Hematopoietic multipotent progenitor cell (in vitro differentiated cells): Measurements from ENCODE around the gene MRPL28. TPM values are rescaled to one million over a fixed set of nuclear protein-coding genes. Genes with fewer than 3 reads are reported as not detected.
"Not testable (repeated sequence)": the region's sequence is repeated elsewhere in the genome, so short reads cannot be mapped to it uniquely, and the experiment has no call there.

ENCODE experiments used
- DNase-seq, 3 donors: peaks; one replicate each; pipeline ENCODE4 v3.0.0-alpha.2; 2011 to 2015; ENCODE audit warnings: low read depth in 2 of 3, low spot score in 2 of 3
- total RNA-seq: library from RNA; depleted of rRNA; stranded (reverse); fragments of >200 nt; gene quantifications from one replicate; pipeline ENCODE4 v1.2.3, GENCODE V29; 2012

Gene MRPL28
- total RNA-seq, 1 donor = 56.0 TPM

DNA sequence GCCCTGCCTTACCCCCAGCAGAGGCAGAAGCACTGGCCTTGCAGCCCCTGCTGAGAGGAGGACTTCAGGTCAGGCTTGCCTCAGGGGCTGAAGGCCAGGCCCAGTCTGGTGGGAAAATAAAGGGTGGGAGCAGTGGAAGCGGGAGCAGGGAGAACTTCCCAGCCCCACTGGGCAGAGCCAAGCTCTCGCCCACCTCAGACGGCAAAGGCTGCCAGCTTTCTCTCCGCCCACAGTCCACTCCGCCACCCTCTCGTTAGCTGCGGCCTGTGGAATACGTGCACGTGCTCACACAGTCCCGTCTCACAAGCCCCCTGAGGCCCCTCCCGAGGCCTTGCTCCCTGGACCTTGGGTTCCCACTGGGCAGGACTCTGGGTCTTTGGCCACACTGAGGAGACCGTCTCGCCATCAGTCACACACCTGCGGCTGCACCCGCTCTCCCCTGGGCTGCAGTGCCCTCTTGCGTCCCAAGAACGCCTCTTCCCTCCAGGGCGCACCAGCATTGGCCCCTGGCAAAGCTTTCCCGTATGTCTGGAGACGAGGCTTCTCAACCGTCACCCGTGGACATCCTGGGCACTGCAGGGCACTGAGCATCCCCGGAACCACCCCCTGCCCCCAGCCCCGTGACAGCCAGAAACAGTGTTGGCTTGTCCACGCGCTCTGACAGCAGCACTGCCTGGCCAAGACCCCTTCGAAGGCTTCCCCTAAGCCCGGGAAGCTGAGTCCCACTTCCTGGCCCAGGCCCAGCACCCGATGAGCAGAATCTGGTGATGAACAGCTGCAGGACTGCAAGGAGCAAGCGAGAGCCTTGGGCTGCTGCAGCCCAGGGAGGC, 8.3 kb downstream of the MRPL28 start:
- DNase-seq = peak in 2 of 3 donors; percentile 72 to 79

- DNase-seq = no peak
These were observed 8.9 kb downstream of the MRPL28 start for GRCh38 chr16:361341-361871.

- DNase-seq = no peak
These were observed 9.5 kb downstream of the MRPL28 start for GRCh38 chr16:360698-361336.

GRCh38 chr16:359871-360697, 10.3 kb downstream of the MRPL28 start:
- DNase-seq = no peak

- DNase-seq = no peak
These were observed 11.1 kb downstream of the MRPL28 start for GRCh38 chr16:359067-359763.

DNA sequence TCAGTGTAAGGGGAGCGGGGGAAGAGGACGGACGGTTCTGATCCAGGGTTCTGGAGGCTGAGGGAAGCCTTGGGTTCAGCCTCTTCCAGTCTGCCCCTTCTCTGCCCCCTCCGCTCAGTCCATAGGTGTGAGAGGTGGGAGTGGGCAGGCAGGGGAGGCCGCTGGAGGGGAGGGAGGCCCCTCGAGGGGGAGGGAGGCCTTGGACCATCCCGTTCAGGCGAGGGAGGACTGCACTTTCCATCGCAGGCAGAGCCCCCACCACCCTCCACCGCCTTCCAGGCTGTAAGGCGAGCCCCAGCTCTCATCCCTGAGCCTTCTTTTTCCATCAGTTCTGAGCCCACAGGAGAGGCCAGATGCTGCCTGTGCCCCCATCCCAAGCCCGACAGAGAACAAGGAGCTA, 13.6 kb downstream of the MRPL28 start:
- no peak for DNase-seq

DNA sequence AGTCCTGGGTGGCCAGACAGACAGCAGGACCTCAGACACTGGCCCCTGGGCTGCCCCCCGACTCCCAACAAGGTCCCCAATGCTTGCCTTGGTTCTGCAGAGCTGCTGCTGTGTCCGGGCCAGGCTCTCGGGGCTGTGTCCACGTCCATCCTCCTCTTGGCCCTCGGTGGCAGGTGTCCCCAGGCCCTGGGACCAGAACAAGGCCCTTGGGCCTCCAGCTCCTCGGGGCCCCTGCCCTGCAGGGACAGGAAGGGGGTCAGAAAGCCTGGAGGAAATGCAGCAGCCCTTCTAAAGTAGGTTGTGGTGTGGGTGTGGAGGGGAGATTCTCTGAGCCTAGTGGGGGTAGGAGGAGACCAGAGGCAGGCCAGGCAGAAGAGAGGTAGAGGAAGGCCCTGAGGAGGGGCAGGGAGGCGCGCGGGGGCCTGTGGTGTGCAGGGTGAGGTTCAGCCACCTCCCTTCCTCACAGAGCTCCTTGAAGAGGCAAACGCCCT, 15.3 kb downstream of the MRPL28 start:
- DNase-seq = no peak

- no peak for DNase-seq
These were observed 16.0 kb downstream of the MRPL28 start for GRCh38 chr16:354291-354881.

GRCh38 chr16:353404-354290, 16.7 kb downstream of the MRPL28 start:
- DNase-seq = no peak

DNA sequence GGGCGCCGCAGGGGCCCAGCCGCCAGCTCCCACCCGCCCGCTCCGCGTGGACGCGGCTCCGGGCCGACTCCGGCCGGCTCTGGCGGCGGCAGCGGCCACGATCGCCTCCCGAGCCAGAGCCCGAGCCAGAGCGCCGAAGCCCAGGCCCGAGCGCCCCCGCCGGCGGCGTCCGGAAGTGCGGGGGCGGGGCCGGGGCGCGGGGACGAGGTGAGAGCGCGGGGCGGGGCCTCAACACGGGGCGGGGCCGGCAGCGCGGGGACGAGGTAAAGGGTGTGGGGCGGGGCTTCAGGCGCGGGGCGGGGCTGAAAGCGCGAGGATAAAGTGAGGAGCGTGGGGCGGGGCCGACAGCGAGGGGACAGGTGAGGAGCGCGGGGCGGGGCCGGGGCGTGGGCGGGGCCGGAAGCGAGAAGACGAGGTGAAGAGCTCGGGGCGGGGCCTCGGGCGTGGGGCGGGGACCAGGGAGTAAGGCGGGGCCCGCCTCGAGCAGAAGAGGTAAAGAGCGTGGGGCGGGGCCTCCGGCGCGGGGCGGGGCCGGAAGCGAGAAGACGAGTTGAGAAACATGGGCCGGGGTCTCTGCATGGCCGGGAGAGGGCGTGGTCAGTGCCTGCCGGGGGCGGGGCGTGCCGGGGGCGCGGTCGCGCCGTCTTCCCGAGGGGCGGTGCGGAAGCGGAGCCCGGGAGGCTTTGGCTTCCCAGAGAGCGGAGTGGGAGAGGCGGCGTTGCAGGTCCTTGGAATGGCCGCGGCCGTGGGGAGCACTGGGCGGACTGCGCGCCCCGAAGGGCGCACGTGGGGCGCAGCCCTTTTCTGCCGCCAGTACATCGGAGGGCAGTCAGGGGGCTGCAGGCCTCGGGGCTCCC, 17.6 kb downstream of the MRPL28 start, which contains the start of gene AXIN1:
Gene AXIN1, minus strand, starts transcription at position 177 of the 857 bp plus-strand sequence. CDS start 5,698 bp downstream, outside the sequence.
- DNase-seq = peak; percentile 93 to 97 (median 96)

DNA sequence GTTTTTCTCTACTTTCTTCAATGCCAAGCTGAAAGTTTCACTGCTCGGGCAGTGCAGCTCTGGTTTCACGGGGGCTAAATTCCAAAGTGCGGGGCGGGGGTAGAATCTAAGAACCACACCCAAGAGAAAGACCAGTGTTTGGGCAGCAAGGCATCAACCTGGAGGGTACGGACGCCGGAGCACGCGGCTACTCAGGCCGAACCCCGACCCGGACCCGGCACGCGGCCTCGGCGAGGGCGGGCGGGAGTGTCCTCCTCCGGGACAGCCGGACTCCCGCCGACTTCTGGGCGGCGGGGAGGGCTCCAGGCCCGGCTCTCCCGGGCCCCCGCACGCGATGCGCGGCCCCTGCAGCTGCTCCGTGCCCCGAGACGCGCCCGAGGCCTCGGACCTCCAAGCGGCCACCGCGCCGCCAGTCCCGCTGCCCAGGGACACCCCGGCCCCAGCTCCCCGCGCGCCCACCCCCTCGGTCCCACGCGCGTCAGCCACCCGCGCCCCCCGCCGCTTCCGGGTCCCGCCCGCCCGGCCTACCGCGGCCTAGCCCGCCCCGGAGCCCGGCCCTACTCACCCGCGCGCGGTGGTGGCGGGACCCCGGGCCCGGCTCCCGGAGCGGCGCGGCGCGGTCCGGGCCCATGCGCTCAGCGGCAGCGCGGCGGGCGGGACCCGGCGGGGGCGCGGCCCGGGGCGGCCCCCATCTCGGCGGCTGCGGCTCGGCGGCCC, 18.4 kb downstream of the MRPL28 start:
- DNase-seq = peak in 1 of 3 donors; percentile 16

DNA sequence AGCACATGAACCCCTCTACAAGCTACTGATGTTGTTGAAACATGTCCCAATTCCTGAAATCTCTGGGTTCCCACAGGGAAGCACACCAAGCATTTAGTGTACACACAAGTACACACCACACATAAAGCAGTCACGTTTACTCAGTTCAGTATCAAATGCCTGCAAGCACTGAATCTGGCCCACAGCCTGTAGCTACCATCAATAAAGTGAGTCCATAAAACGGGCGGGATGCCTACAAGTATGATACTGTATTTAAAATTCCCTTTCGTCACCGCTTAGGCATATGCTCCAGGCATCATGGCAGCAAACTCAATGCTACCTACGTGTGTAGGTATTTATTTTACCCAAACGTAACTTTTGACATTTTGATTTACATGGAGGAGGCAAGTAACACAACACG, 20.1 kb downstream of the MRPL28 start:
- no peak for DNase-seq

GRCh38 chr16:349211-349610, 21.1 kb downstream of the MRPL28 start:
- no peak for DNase-seq

GRCh38 chr16:348495-348894, 21.8 kb downstream of the MRPL28 start:
- not testable (repeated sequence) for DNase-seq

DNA sequence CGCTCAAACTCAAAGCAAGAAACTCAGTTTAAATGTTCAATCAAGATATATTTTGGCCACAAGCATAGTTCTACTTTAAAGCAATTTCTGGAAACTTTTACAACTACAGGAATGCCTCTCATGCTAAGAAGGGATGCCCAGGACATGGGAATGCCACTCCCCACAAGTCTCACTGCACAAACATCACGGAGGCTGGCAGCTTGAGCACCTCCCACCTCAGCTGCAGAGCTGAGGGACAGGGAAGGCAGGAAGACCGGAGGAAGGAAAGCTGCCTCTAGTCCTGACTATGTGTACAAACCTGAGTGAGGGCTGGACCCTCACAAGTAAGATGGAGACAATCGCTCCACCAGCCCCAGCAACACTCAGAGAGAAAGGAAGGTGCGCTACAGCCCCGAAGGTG, 23.1 kb downstream of the MRPL28 start:
- no peak for DNase-seq

GRCh38 chr16:346587-346986, 23.8 kb downstream of the MRPL28 start:
- DNase-seq = no peak

- no peak for DNase-seq
These were observed 24.6 kb downstream of the MRPL28 start for GRCh38 chr16:345772-346171.
